Measurements from ENCODE around the gene MICU1.
"Not testable (repeated sequence)": the region's sequence is repeated elsewhere in the genome, so short reads cannot be mapped to it uniquely, and the experiment has no call there.

The MICU1 gene, protein sequence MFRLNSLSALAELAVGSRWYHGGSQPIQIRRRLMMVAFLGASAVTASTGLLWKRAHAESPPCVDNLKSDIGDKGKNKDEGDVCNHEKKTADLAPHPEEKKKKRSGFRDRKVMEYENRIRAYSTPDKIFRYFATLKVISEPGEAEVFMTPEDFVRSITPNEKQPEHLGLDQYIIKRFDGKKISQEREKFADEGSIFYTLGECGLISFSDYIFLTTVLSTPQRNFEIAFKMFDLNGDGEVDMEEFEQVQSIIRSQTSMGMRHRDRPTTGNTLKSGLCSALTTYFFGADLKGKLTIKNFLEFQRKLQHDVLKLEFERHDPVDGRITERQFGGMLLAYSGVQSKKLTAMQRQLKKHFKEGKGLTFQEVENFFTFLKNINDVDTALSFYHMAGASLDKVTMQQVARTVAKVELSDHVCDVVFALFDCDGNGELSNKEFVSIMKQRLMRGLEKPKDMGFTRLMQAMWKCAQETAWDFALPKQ

DNA sequence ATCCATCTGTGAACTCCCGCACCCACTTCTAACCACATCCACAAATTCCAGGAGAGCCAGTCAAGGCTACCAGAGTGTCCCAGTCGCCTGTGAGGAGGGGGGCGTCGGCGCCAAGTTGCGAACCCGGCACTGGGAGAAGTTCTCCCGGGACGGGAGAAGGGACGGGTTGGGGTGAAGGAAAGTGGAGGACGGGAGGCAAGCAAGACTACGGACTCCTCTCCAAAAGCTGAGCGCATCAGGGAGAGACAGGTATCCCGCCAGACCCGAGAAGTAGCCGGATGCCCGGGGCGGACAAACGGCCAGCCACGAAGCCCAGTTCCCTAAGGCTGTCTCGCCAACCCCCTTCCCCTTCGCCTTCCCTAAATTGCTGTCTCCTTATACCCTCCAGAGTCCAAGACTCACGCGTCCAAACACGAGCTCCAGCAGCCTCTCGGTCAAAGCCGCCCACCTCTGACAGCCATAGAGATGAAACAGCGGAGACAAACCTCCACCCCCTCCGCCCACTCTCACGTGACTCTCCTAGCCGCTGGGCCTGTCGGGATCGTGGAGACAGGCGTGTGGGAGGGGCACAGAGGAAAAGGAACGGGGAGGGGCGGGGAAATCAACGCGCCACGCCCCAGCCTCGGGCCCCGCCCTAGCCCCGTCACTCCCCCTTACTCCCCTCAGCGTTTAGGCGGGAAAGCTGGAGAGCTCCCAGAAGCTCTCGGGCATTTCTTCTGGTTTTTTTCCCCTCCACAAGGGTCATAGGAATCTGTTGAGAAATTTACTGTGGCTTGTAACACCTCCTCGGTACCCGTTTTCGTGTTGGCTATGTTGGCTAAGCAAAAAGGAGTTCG is at the start of gene MICU1:
Gene MICU1 (minus strand): TSS at position 472 of the 836 bp plus-strand sequence. CDS start 59,286 bp downstream, outside the sequence.
- DNase-seq (ENCODE audit: low read depth in 2 of 2), result peak; percentile 84 to 86

DNA sequence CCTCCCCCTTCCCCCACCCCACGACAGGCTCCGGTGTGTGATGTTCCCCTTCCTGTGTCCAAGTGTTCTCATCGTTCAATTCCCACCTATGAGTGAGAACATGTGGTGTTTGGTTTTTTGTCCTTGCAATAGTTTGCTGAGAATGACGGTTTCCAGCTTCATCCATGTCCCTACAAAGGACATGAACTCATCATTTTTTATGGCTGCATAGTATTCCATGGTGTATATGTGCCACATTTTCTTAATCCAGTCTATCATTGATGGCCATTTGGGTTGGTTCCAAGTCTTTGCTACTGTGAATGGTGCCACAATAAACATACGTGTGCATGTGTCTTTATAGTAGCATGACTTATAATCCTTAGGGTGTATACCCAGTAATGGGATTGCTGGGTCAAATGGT is 48.3 kb upstream of the MICU1 start:
- not testable (repeated sequence) for DNase-seq (ENCODE audit: low read depth in 2 of 2)

DNA sequence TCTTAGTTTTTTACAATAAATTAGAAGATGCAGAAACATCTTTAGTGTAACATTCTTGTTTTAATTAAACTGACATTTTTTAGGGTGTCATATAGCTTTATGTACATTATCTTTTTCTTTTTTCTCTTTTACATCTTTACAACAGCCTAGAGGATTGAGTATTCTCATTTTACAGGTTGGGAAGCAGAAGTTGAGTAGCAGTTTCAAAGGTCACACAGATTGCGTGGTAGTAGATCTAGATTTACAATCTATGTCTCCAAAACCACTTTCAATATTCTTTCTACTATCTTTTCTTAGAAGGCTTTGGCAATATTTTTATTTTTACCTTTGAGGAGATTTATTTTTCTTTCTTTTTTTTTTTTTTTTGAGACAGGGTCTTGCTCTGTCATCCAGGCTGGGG is 47.4 kb upstream of the MICU1 start:
- DNase-seq (ENCODE audit: low read depth in 2 of 2), result no peak

DNA sequence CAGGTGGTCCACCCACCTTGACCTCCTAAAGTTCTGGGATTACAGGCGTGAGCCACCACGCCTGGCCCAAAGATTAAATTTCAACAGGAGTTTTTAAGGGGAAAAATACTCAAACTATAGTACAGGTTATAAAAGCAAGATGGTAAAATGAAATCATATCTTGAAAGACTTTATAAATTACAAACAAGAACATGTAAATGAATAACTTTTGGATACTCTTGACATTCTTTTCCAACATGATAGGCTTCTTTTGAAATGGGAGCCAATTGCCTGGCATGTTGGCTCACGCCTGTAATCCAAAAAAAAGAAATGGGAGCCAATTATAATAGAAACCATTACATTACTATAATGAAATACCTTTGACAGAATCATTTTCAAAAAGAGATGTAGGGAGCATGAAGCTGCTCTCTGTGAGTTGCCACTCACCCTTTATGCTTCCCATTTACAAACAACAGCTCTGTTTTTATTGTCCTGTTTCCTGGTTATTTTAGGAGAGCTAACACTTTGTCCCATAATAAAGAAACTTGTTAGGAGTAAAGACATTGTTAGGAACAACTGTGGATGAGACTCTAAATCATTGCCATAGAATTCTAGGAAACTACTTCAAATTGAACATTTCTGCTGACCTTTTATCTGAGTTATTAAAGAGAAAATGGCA is 41.5 kb upstream of the MICU1 start:
- DNase-seq (ENCODE audit: low read depth in 2 of 2), result no peak

DNA sequence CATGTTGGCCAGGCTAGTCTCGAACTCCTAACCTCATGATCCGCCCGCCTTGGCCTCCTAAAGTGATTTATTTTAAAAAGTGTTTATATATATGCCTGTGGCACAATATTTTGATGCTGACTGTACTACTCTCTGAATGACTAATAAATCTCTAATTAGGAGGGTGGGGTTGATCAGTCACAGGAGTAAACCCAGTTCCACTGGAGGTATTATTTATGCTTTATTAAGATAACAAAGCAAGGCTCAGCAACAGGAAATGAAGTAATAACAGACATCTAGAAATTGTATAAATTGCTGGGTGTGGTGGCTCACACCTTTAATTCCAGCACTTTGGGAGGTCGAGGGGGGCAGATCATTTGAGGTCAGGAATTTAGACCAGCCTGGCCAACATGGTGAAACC is 40.0 kb upstream of the MICU1 start:
- DNase-seq (ENCODE audit: low read depth in 2 of 2), result no peak

DNA sequence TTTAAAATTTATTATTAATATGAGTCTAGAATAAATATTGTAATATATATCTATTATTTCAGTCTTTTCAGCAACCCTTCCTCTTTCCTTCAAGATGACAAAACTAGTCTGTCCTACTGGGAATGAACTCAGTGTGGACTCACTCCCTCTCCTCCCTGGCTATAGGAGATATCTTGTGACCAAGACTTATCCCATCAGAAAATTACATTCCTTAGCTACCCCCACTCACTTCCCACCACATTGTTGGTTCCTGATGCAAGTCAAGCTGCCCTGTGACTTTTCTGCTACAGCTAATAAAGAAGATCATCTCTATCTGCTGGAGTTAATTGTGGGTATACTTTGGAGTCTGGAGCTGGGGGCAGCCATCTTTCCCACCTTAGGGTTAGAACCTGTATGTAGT is 38.1 kb upstream of the MICU1 start:
- DNase-seq (ENCODE audit: low read depth in 2 of 2), result no peak

DNA sequence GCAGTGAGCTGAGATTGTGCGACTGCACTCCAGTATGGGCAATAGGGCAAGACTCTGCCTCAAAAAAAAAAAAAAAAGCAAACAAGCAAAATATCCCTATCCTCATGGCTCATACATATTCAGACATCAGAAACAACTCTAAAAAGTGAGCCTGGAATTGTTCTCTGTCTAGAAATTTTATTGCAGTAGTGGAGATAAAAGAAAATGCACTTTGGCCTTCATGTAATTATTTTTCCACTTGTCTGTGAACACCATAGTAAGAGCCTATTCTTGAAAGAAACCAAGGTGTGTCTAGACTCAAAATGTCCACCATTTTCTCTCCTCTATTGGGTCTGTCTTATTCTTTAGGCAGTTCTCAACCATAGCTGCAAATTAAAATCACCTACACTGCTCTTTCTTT is 35.6 kb upstream of the MICU1 start:
- no peak for DNase-seq (ENCODE audit: low read depth in 2 of 2)

DNA sequence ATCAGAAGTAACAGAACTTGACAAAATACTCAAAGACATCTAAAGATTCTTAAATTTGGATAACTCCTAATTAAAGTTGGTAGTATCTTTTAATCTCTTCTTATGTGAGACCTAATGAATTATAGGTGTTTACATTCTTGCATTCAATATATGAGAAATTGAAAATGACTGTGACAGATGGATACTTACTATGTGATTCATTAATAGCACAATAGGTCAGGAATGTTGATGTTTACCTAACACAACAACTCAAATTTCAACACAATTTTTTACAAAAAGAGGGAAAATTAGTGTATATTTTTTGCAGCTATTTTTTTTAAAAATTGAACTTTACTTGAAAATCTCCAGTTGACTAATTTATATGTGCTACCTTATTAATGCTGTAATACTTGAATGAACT is 34.3 kb upstream of the MICU1 start:
- no peak for DNase-seq (ENCODE audit: low read depth in 2 of 2)

DNA sequence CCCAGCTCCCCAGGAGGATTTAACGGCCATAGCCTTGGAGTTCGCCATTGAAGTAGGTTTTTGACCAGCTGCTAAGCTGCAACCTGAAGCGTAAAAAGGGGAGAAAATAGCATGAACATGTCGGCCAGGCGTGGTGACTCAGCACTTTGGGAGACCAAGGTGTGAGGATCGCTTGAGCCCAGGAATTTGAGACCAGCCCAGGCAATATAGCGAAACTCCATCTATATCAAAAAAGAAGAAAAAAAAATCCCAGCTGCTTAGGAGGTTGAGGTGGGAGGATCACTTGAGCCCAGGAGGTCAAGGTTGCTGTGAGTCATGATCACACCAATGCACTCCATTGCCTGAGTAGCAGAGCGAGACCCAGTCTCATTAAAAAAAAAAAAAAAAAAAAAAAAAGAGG is 33.8 kb upstream of the MICU1 start:
- no peak for DNase-seq (ENCODE audit: low read depth in 2 of 2)

DNA sequence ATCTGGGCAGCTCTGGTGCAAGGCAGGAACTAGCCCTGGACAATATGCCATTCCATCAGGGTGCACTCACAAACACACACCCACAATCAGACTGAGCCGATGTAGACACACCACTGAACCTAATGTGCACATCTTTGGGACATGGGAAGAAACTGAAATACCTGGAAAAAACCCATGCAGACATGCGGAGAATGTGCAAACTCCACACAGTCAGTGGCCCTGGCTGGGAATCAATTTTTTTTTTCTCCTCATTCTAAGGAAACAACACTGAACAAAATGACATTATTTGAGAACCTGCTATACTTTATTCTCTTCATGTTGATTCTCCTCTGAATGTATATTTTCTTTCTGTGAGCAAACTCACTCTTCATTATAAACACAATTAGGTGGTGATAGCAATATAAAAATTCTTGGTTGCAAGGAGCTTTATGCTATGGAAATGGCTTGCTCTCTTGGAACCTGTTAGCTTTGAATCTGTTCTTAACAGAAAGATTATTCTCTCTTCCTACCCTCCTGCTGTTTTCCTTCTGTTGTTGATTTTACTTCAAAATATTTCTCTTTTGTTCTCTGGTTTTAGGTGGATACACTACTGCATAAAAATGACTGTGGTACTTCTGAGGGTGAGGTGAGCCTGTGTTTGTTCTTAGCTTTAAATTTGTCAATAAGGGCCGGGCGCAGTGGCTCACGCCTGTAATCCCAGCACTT is 33.0 kb upstream of the MICU1 start:
- DNase-seq (ENCODE audit: low read depth in 2 of 2), result no peak

DNA sequence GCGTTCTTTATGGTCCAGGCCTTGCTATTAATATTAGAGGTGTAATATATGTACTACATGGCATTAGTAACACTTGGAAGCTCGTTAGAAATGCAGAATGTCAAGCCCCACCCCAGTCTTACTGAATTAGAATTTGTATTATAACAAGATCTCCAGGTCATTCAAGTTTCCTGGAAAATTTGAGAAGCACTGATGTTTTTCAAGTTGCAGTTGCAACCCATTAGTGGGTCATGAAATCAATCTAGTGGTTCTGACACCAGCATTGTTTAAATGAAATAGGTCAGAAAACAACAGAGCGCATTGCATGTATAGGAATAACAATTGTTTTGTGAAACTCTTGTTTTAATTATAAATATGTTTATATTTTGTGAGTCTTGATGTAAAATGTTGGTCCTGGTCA is 28.8 kb upstream of the MICU1 start:
- no peak for DNase-seq (ENCODE audit: low read depth in 2 of 2)

DNA sequence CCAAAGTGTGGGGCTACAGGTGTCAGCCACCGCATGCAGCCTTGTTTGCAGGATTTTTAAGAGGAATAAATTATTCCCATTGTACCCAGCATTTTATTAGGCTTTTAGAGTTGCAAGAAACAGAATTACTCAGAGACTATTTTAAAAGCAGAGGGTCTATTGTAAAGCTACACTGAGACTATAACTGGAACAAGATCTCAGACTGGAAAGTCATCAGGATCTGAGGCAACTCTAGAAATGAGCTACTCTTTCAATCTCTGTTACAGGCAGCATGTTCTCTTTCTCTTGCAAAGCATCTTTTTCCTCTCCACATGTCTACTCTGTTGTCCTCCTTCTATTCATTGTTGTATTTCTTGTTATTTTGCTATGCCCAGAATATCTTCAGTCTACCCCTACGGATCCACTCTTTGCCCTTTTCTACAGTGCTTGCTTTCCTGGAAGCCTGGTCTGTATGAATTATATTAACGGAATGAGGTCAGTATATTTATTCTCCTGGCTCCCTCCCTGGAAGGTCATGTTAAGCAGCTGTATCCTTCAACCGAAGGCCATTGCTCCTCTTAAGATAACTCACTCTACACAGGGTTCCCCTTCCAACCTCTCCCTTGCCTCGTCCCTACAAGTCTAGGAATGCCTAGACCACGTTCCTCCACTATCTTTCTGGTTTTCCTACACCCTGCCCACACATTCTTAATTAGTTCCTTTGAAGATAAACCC is 27.7 kb upstream of the MICU1 start:
- DNase-seq (ENCODE audit: low read depth in 2 of 2), result no peak

DNA sequence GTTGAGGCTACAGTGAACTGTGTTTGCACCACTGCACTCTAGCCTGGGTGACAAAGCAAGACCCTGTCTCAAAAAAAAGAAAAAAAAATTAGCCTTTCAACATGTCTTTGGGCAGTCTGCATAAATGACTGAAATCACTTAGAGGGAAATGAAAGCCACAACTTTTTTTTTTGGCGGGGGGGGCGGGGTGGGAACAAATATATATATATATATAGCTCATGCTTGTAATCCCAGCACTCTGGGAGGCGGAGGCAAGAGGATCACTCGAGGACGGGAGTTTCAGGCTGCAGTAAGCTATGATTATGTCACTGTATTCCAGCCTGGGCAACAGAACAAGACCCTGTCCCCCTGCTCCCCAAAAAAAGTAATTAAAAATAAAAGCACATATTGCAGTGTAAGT is 23.4 kb upstream of the MICU1 start:
- DNase-seq (ENCODE audit: low read depth in 2 of 2), result no peak

DNA sequence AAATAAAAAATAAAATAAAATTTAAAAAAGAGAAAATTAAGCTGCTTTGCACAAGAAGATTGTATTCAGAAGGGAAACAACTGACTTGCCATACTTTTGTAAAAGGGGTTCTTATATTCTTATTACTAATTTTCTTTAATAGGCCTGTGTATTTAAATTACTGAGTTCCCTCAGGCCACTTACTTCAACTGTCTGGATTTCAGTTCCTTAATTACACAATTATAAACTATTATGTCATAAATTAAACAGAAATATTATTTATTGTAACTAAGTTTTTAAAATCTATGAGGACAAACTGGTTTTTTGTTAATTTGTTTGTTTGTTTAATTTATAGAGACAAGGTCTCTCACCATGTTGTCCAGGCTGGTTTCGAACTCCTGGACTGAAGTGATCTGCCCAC is 22.4 kb upstream of the MICU1 start:
- DNase-seq (ENCODE audit: low read depth in 2 of 2), result no peak

DNA sequence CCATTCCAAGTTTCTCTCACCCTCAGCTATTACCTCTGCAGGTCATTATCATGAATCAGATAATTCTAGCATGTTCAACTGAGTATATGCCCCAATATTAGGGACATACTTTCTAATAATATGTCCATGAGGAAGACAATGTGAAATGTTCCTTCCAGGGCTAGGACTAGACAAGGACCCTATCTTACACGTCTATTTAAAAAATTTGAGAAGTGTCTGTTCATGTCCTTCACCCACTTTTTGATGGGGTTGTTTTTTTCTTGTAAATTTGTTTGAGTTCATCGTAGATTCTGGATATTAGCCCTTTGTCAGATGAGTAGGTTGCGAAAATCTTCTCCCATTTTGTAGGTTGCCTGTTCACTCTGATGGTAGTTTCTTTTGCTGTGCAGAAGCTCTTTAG is 21.1 kb upstream of the MICU1 start:
- not testable (repeated sequence) for DNase-seq (ENCODE audit: low read depth in 2 of 2)

DNA sequence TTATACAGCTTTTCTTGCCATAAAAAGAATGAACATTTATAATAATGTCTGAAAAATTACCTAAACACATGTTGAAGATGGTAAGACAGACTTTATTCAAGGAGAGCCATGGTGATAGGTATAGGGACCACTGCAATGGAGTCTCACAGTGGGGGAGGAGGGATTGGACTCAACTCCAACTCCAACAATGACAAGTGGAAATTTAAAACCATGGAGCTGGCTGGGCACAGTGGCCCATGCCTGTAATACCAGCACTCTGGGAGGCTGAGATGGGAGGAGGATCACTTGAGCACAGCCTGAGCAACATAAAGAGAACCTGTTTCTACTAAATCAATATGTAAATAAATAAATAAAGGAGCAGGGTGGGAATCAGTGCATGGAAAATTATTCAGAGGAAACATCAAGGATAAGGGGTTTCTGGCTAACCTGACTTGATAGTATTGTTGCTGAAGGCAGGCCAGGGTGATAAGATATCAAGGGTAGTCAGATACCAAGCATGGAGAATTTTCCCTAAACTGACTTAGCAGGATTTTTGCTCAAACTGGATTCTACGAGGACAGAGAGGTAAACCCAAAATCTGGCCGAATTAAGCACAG is 19.5 kb upstream of the MICU1 start:
- no peak for DNase-seq (ENCODE audit: low read depth in 2 of 2)

DNA sequence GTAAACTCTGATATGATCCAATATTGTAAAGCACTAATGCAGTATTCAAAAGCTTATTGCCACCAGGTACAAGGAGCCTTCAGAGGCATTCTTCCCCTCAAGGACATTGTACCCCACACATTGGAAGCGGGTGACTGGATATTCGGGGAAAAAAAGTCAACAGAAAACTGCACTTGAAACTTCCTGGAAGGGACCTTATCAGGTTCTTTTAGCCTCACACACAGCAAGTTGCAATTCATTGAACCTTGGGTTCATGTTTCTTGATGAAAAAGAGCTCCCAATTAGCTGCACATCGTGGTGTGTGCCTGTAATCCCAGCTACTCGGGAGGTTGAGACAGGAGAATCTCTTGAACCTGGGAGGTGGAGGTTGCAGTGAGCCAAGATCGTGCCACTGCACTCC is 16.4 kb upstream of the MICU1 start:
- no peak for DNase-seq (ENCODE audit: low read depth in 2 of 2)

DNA sequence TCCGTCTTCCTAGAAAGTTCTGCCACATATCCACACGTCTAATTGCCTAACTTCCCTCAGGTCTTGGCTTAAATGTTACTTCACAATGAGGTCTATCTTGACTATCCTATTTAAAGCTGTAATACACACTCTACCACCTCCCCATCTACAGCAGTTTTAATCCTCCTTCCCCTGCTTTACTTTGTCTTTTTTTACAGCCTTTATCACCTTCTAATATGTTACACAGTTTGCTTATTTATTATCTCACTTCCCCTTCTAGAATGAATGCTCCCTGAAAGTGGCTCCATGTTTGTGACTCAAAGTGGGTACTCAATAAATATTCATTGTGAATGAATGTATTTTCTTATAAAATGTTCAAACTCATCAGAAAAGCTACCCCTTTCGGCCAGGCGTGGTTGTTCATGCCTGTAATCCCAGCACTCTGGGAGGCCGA is 13.6 kb upstream of the MICU1 start:
- DNase-seq (ENCODE audit: low read depth in 2 of 2), result no peak

DNA sequence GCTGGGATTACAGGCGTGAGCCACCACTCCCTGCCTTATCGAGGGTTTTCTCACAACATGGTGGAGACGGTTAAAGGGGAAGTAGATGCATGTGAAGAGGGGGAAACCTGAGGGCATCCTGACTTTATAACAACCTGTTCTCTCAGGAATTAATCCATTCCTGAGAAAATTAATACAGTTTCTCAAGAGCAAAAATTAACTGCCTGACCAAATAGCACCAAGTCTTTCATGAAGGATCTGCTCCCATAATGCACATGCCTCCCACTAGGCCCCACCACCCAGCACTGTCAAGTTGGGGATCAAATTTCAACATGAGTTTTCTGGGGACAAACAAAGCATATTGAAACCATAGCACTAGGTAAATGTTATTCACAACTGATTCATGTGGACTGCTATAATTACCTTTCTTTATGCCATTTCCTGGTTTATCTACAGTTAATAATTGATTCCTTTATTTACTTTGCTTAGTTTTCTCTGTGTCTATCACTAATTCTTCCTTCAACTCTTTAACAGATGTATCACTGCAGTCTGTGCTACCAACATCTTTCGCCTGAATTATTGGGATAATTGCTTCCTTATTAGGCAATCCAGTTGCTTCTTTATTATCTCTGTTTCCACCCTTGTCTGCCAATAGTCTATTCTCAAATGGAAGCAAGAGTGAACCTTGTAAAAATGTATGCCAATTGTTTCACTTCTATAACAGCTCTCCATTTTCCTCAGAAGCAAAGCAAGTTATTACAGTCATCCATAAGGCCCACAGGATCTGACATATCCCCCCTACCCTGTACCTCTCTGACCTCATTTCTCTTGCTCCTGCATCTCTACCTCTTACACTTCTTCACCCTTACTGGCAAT is 12.9 kb upstream of the MICU1 start:
- no peak for DNase-seq (ENCODE audit: low read depth in 2 of 2)

DNA sequence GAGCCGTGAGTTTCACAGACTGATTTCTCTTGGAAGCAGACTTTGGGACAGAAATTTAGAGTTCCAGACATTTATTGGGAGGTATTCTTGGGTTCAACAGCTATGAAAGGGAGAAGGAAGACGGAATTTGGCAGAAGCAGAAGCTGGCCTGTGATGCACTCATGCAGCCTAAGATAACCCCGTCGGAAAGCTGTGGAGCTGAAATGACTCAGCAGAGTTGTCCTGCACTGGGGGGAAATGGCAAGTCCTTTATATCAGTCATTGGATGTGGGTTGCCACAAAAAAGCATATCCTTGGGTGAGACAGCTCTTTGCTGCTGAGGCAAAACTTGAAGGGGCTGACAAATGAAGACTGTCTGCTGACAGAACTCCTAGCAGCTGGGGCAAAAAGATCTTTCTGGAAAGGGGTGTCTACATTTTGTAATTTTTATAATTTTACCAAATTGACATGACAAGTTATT is 11.5 kb upstream of the MICU1 start:
- peak in 1 of 2 experiments; percentile 18 for DNase-seq (ENCODE audit: low read depth in 2 of 2)
